Omental fat pad (tissue), 4 donors: ENCODE measurements around the gene INSIG1. TPM values are rescaled to one million over a fixed set of nuclear protein-coding genes. Genes with fewer than 3 reads are reported as not detected.

Experiments
- ATAC-seq: fragments of 150-250 bp; one replicate; pipeline ENCODE4 v1.9.1; 2016; ENCODE audit warnings: mild to moderate bottlenecking, moderate library complexity; ENCODE audit not compliant: low FRiP score
- DNase-seq: peaks from one replicate; pipeline ENCODE4 v3.0.0-alpha.2; 2019; ENCODE audit warnings: low spot score
- CTCF ChIP-seq, 3 donors: fragments of 450-650 bp; IDR thresholded peaks; one replicate each; pipeline ENCODE4 v1.5.1; 2016 to 2017; ENCODE audit warnings: antibody characterized with exemption in 3 of 3, mild to moderate bottlenecking in 3 of 3, moderate library complexity in 2 of 3
- total RNA-seq, 4 donors: library from RNA; depleted of rRNA; stranded (reverse); fragments of >200 nt; gene quantifications; one replicate each; pipeline ENCODE4 v1.1.0, GENCODE V29; 2016

Gene INSIG1
- total RNA-seq, 4 donors from 2014 or later: 85.6 to 244 (median 107) TPM

- TF ChIP-seq CTCF (IDR thresholded peaks at IDR 0.05): no peak
- DNase-seq (no peak), ATAC-seq (no peak)
These were observed 41.1 kb downstream of the INSIG1 start for GRCh38 chr7:155338632-155339320.

DNA sequence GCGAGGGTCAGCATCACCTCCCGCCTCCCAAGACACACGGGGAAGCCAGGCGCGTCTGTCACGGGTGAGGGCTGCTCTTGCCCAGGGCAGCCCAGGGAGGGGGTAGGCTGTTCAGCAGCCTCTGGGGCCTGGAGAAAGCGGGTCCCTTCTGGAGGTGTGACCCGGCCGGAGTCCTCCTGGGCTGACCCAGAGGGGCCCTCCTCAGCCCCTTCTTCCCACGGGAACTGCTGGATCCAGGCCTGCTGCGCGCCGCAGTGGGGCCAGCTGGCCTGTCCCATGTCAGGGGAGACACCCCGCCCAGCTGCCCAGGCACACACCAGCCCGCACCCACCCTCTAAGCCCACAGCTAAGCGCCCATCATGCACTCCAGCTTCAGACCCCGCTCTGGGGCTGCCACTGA is 41.8 kb downstream of the INSIG1 start:
- TF ChIP-seq CTCF (IDR thresholded peaks at IDR 0.05): no peak
- DNase-seq: no peak
- no peak for ATAC-seq

DNA sequence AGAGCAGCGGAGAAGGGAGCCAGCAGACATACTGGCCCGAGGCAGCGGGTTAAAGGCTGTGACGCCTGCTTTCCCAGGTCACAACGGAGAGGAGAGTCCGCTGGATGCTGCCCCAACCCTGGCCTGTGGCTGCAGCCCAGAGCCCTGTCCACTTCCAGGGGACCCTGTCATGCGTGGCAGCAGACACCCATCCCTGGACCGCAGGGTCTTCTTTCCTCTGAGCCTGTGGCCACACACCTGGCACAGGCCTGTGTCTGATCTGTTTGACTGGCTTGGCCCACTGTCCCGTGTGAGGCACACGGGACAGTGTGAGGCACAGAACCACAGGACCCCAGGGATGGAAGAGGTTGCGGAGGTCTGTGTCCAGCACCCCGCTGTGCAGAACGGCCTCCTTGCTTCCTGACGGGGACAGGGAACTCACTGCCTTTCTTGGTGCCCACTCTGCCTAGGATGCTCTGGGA is 42.4 kb downstream of the INSIG1 start:
- DNase-seq (no peak), ATAC-seq (no peak)
- no peak for TF ChIP-seq CTCF (IDR thresholded peaks at IDR 0.05)

- no peak for DNase-seq
- no peak for ATAC-seq
- no peak for TF ChIP-seq CTCF (IDR thresholded peaks at IDR 0.05)
These were observed 43.0 kb downstream of the INSIG1 start for GRCh38 chr7:155340721-155341120.

DNA sequence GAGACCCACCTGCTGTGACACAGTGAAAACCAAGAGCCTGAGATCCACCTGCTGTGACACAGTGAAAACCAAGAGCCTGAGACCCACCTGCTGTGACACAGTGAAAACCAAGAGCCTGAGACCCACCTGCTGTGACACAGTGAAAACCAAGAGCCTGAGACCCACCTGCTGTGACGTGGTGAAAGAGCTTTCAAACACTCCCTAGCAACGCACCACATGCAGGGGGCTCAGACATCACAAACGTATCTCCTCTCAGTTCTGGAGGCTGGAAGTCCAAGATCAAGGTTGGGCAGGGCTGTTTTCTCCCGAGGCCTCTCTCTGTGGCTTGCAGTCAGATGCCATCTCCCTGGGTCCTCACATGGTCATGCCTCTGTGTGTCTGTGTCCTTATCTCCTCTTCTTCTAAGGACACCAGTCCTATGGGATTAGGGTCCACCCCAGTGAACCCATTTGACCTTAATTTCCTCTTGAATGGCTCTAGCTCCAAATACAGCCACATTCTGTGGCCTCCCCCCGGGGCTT is 43.8 kb downstream of the INSIG1 start:
- no peak for TF ChIP-seq CTCF (IDR thresholded peaks at IDR 0.05)
- ATAC-seq (no peak), DNase-seq (no peak)

- TF ChIP-seq CTCF (IDR thresholded peaks at IDR 0.05): no peak
- ATAC-seq (no peak), DNase-seq (no peak)
These were observed 44.6 kb downstream of the INSIG1 start for GRCh38 chr7:155342313-155342712.

DNA sequence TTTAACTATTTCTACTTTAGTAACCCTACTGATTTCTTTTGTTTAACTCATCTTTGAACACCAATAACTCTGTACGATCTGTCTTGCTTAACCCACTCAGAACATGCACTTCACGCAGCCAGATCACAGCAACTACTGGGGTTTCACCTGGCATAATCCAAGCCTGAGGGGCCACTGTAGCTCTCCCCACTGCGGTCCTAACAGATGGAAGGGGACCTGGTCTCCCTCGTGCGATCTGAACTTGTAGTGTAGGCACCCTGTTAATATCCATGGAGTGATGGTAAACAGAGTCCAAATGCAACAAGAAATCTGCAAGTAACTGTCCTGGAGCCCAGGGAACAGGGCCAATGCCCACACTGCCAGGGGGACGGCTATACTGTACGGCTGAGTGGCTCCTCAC is 45.5 kb downstream of the INSIG1 start:
- ATAC-seq: no peak
- TF ChIP-seq CTCF (IDR thresholded peaks at IDR 0.05): no peak
- DNase-seq: no peak
